Osteocyte (in vitro differentiated cells): ENCODE results near the gene ZNF716. TPM values are rescaled to one million over a fixed set of nuclear protein-coding genes. Genes with fewer than 3 reads are reported as not detected.

Experiments used
- DNase-seq: peaks from one replicate; pipeline ENCODE4 v3.0.0; 2021; ENCODE audit warnings: mixed read lengths; ENCODE audit not compliant: unreplicated experiment; ENCODE audit errors: extremely low spot score
- H3K27ac Mint-ChIP-seq: one replicate; pipeline ENCODE4 v1.8.0; 2021; ENCODE audit warnings: mild to moderate bottlenecking, mixed read lengths; ENCODE audit not compliant: unreplicated experiment
- H3K27me3 Mint-ChIP-seq: one replicate; pipeline ENCODE4 v1.8.0; 2021; ENCODE audit warnings: mixed read lengths; ENCODE audit not compliant: unreplicated experiment
- H3K36me3 Mint-ChIP-seq: one replicate; pipeline ENCODE4 v1.8.0; 2021; ENCODE audit warnings: mixed read lengths; ENCODE audit not compliant: unreplicated experiment
- H3K4me1 Mint-ChIP-seq: one replicate; pipeline ENCODE4 v1.8.0; 2021; ENCODE audit warnings: mixed read lengths; ENCODE audit not compliant: unreplicated experiment
- H3K4me3 Mint-ChIP-seq: one replicate; pipeline ENCODE4 v1.8.0; 2021; ENCODE audit warnings: mild to moderate bottlenecking, moderate library complexity, mixed read lengths; ENCODE audit not compliant: unreplicated experiment
- H3K9me3 Mint-ChIP-seq: one replicate; pipeline ENCODE4 v1.8.0; 2021; ENCODE audit warnings: mixed read lengths; ENCODE audit not compliant: unreplicated experiment
- CTCF ChIP-seq: fragments of 200-600 bp; sonication (generic); IDR thresholded peaks from 2 replicates; pipeline ENCODE4 v1.5.0; 2021; ENCODE audit warnings: antibody characterized with exemption, mild to moderate bottlenecking, moderate library complexity
- microRNA-seq: library from miRNA; unstranded; fragments of <30 nt; microRNA quantifications from one replicate; pipeline ENCODE4 v1.1.0, GENCODE V29; 2020; ENCODE audit not compliant: unreplicated experiment
- total RNA-seq: library from RNA; stranded (reverse); gene quantifications from 2 replicates; pipeline ENCODE4 v1.2.1, GENCODE V29; 2021

The ZNF716 gene
- total RNA-seq, 1 donor from 2014 or later = not detected

GRCh38 chr7:57496395-57496794 is 46.4 kb downstream of the ZNF716 start:
- H3K36me3 Mint-ChIP-seq = no peaks in the 10 kb centered on the region
- no peak overlapping the region for H3K4me3 Mint-ChIP-seq
- H3K27me3 Mint-ChIP-seq = no peaks in the 10 kb centered on the region
- H3K27ac Mint-ChIP-seq = no peak overlapping the region
- no peaks in the 10 kb centered on the region for H3K4me1 Mint-ChIP-seq
- no peak for TF ChIP-seq CTCF
- DNase-seq = no peak
- peaks cover 16% of the 10 kb centered on the region for H3K9me3 Mint-ChIP-seq

DNA sequence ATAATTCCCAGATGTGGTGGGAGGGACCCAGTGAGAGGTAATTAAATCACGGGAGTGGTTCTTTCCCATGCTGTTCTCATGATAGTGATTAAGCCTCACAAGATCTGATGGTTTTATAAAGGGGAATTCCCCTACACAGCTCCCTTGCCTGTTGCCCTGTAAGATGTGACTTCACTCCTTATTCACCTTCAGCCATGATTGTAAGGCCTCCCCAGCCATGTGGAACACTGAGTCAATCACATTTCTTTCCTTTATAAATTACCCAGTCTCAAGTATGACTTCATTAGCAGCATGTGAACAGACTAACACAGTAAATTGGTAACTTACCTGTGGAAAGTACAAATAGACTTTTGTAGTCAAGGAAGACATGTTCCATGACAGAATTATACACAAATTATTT is 55.2 kb downstream of the ZNF716 start:
- H3K4me3 Mint-ChIP-seq = no peak overlapping the region
- peaks cover 61% of the 10 kb centered on the region for H3K9me3 Mint-ChIP-seq
- DNase-seq = no peak
- no peaks in the 10 kb centered on the region for H3K27me3 Mint-ChIP-seq
- H3K36me3 Mint-ChIP-seq = no peaks in the 10 kb centered on the region
- TF ChIP-seq CTCF = no peak
- H3K27ac Mint-ChIP-seq = no peak overlapping the region
- H3K4me1 Mint-ChIP-seq = no peaks in the 10 kb centered on the region

Small RNA genes lying within 50 kb of the gene (microRNA-seq; reads per million reads assigned to microRNA genes)
- gene MIR3147 = not detected
